ENCODE results near the gene ZBTB20. TPM values are rescaled to one million over a fixed set of nuclear protein-coding genes. Genes with fewer than 3 reads are reported as not detected.
A peak's percentile ranks its signal among the peaks of the same experiment; 100 is the strongest.

ZBTB20 gene
- total RNA-seq, 6 donors from 2014 or later, result 40.0 to 150 (median 65.8) TPM

GRCh38 chr3:114320246-114320645 is 826.8 kb downstream of the ZBTB20 start:
- no peak for TF ChIP-seq POLR2AphosphoS5 (IDR thresholded peaks at IDR 0.05)
- no peak for TF ChIP-seq EP300 (IDR thresholded peaks at IDR 0.05)
- no peak for TF ChIP-seq CTCF (IDR thresholded peaks at IDR 0.05)
- TF ChIP-seq POLR2A (IDR thresholded peaks at IDR 0.05), result no peak
- 48 to 62% methylated on average over 1 of the region's 1 CpG for WGBS, 2 donors

GRCh38 chr3:114319453-114319852 is 827.6 kb downstream of the ZBTB20 start:
- peaks cover 0 to 2% (median 0%) of the 10 kb centered on the region in 4 donors for H3K4me1 ChIP-seq
- H3K36me3 ChIP-seq, result no peaks in the 10 kb centered on the region
- no peak overlapping the region for H3K27ac ChIP-seq
- H3K27me3 ChIP-seq, result no peaks in the 10 kb centered on the region
- ATAC-seq (ENCODE audit: low FRiP score in 2 of 2) (no peak), DNase-seq (no peak)
- TF ChIP-seq POLR2A (IDR thresholded peaks at IDR 0.05) (no peak), EP300 (IDR thresholded peaks at IDR 0.05) (no peak), POLR2AphosphoS5 (IDR thresholded peaks at IDR 0.05) (no peak), CTCF (IDR thresholded peaks at IDR 0.05) (no peak)
- H3K9me3 ChIP-seq, result no peaks in the 10 kb centered on the region
- H3K4me3 ChIP-seq, result no peak overlapping the region
- 82 to 85% methylated on average over 4 of the region's 4 CpGs for WGBS, 2 donors

More at GRCh38 chr3:114320246-114320645, 826.8 kb downstream of the ZBTB20 start:
- no peak for DNase-seq
- Histone ChIP-seq H3K9me3 (no peaks in the 10 kb centered on the region), H3K27ac (no peak overlapping the region), H3K27me3 (no peaks in the 10 kb centered on the region), H3K36me3 (no peaks in the 10 kb centered on the region), H3K4me3 (no peak overlapping the region), H3K4me1 (peaks cover 0 to 2% (median 0%) of the 10 kb centered on the region in 4 donors)
- no peak for ATAC-seq (ENCODE audit: low FRiP score in 2 of 2)

- Histone ChIP-seq H3K27ac (peak overlapping the region in 2 of 4 donors; percentile 24 to 32), H3K4me1 (peaks cover 0 to 2% (median 0%) of the 10 kb centered on the region in 4 donors), H3K27me3 (no peaks in the 10 kb centered on the region), H3K9me3 (no peaks in the 10 kb centered on the region), H3K36me3 (no peaks in the 10 kb centered on the region), H3K4me3 (no peak overlapping the region)
- no peak for DNase-seq
- ATAC-seq (ENCODE audit: low FRiP score in 2 of 2), result no peak
- TF ChIP-seq POLR2AphosphoS5 (IDR thresholded peaks at IDR 0.05), result no peak
- TF ChIP-seq EP300 (IDR thresholded peaks at IDR 0.05), result no peak
- TF ChIP-seq CTCF (IDR thresholded peaks at IDR 0.05), result no peak
- TF ChIP-seq POLR2A (IDR thresholded peaks at IDR 0.05), result no peak
- WGBS, 2 donors, result 83 to 91% methylated on average over 5 of the region's 5 CpGs
Measured at GRCh38 chr3:114318295-114318694, 828.8 kb downstream of the ZBTB20 start.

- TF ChIP-seq EP300 (IDR thresholded peaks at IDR 0.05), result no peak
- no peak for TF ChIP-seq CTCF (IDR thresholded peaks at IDR 0.05)
- no peak for TF ChIP-seq POLR2A (IDR thresholded peaks at IDR 0.05)
- no peak for TF ChIP-seq POLR2AphosphoS5 (IDR thresholded peaks at IDR 0.05)
- 91 to 94% methylated on average over 2 of the region's 2 CpGs for WGBS, 2 donors
- Histone ChIP-seq H3K4me3 (no peak overlapping the region), H3K27ac (no peak overlapping the region), H3K36me3 (no peaks in the 10 kb centered on the region), H3K27me3 (no peaks in the 10 kb centered on the region), H3K4me1 (peaks cover 0 to 2% (median 0%) of the 10 kb centered on the region in 4 donors), H3K9me3 (no peaks in the 10 kb centered on the region)
- no peak for DNase-seq
- no peak for ATAC-seq (ENCODE audit: low FRiP score in 2 of 2)
Measured at GRCh38 chr3:114314282-114314681, 832.8 kb downstream of the ZBTB20 start.

- Histone ChIP-seq H3K27ac (no peak overlapping the region), H3K9me3 (no peaks in the 10 kb centered on the region), H3K4me1 (peaks cover 0 to 2% (median 0%) of the 10 kb centered on the region in 4 donors), H3K36me3 (no peaks in the 10 kb centered on the region), H3K4me3 (no peak overlapping the region), H3K27me3 (no peaks in the 10 kb centered on the region)
- no peak for ATAC-seq (ENCODE audit: low FRiP score in 2 of 2)
- DNase-seq, result no peak
- 93 to 95% methylated on average over 2 of the region's 2 CpGs for WGBS, 2 donors
- TF ChIP-seq EP300 (IDR thresholded peaks at IDR 0.05) (no peak), POLR2AphosphoS5 (IDR thresholded peaks at IDR 0.05) (no peak), POLR2A (IDR thresholded peaks at IDR 0.05) (no peak), CTCF (IDR thresholded peaks at IDR 0.05) (no peak)
Measured at GRCh38 chr3:114313426-114313825, 833.7 kb downstream of the ZBTB20 start.
